Heart right ventricle (tissue), 16 donors: ENCODE results near the gene NOM1. TPM values are rescaled to one million over a fixed set of nuclear protein-coding genes. Genes with fewer than 3 reads are reported as not detected.
"Not testable (repeated sequence)": the region's sequence is repeated elsewhere in the genome, so short reads cannot be mapped to it uniquely, and the experiment has no call there.

ENCODE experiments used
- ATAC-seq, 8 donors: fragments of 200-7000 bp; cut with Tn5 transposase; one replicate each; pipeline ENCODE4 v1.9.1; 2020; ENCODE audit warnings: mild to moderate bottlenecking in 8 of 8, moderate library complexity in 8 of 8, moderate number of reproducible peaks in 1 of 8
- DNase-seq, 2 donors: peaks; one replicate each; pipeline ENCODE4 v3.0.0-alpha.2; 2020
- H3K27ac ChIP-seq, 10 donors: fragments of 200-600 bp; sonication (generic) in 2 of 10; one replicate each; pipeline versions ENCODE4 v1.5.0 to v1.8.0; 2020 to 2022; ENCODE audit warnings: mild to moderate bottlenecking in 3 of 10
- H3K27me3 ChIP-seq, 7 donors: fragments of 200-600 bp; one replicate each; pipeline ENCODE4 v1.8.0; 2021 to 2022; ENCODE audit warnings: mild to moderate bottlenecking in 2 of 7
- H3K36me3 ChIP-seq, 9 donors: fragments of 200-600 bp; sonication (generic) in 1 of 9; one replicate each; pipeline versions ENCODE4 v1.5.0 to v1.8.0; 2020 to 2022; ENCODE audit warnings: mild to moderate bottlenecking in 2 of 9
- H3K4me1 ChIP-seq, 9 donors: fragments of 200-600 bp; sonication (generic) in 1 of 9; one replicate each; pipeline versions ENCODE4 v1.5.0 to v1.8.0; 2020 to 2022; ENCODE audit warnings: mild to moderate bottlenecking in 4 of 9
- H3K4me3 ChIP-seq, 10 donors: fragments of 200-600 bp; sonication (generic) in 2 of 10; one replicate each; pipeline versions ENCODE4 v1.5.0 to v1.8.0; 2020 to 2022; ENCODE audit warnings: mild to moderate bottlenecking in 7 of 10, moderate library complexity in 2 of 10
- H3K9me3 ChIP-seq, 11 donors: fragments of 200-600 bp in 10 of 11; sonication (generic) in 2 of 11; one replicate each; pipeline versions ENCODE4 v1.5.0 to v1.8.0; 2013 to 2022; ENCODE audit warnings: mild to moderate bottlenecking in 2 of 11, control low read depth in 1 of 11, moderate library complexity in 1 of 11
- WGBS, 2 donors: extraction: QIAGEN DNeasy Blood & Tissue Kit; methylation state at CpG; one replicate each; pipeline ENCODE4 v1.1.7; 2013; ENCODE audit warnings: inconsistent platforms in 1 of 2; 5-methylcytosine and 5-hydroxymethylcytosine counted together
- intact Hi-C, 10 donors: fragments of 100-400 bp; cut with DNase I; formaldehyde crosslinking; loops; one replicate each; pipeline versions ENCODE4 v1.11.1 to v1.14.2; 2022
- polyA plus RNA-seq, 2 donors: library from polyadenylated mRNA; stranded (reverse); fragments of 200-250 nt; gene quantifications; one replicate each; pipeline ENCODE4 v1.2.3, GENCODE V29; 2013
- total RNA-seq, 10 donors: library from RNA; stranded (reverse); fragmentation: NEBNext Ultra II Directional in 3 of 10; extraction: Animal tissue kit (Norgen Biotek cat#: 25700) in 3 of 10; gene quantifications; one replicate each; pipeline versions ENCODE4 v1.2.1 to v1.2.4, GENCODE V29; 2021 to 2023
- TF ChIP-seq, protein P1 (sequence below), 9 donors: fragments of 200-600 bp; sonication (generic) in 2 of 9; IDR thresholded peaks; one replicate each; pipeline versions ENCODE4 v1.5.0 to v1.8.0; 2021 to 2022; ENCODE audit warnings: antibody characterized with exemption in 9 of 9, mild to moderate bottlenecking in 5 of 9, moderate library complexity in 1 of 9
- donor health status: Arrhythmogenic right ventricular cardiomyopathy.
- donor health status: ischemic (EF 13 %, LVEDD 7.1; RV severe dilation, severe dysfunction).
- donor health status: healthy with polysubstance abuse.
- donor health status: DM: no; HTN: yes; CAD: no.
- donor health status: DM: no; HTN: no; CAD: no.
- donor health status: ischemic (EF 25% LVEDD 6.9; RV normal size, moderate dysfunction).
- donor health status: ischemic (EF 25% LVEDD 5.7; RV mildly dilated, moderate dysfunction).
- donor health status: healthy.
- donor health status: DM: yes; HTN: yes; CAD: no.
- donor health status: Ischemic cardiomyopathy.
- donor health status: ischemic (EF 35%, LVEDD 5.7; RV mildly dilated, moderate dysfunction).
- donor health status: nonischemic (EF 11% LVEDD 7.7; RV severe dilation, severe dysfunction).
- donor health status: DM: yes; HTN: yes; CAD: no.
- donor health status: PGD.
- donor health status: ischemic (EF 29% LVEDD 5.4; RV normal size, mild dysfunction).
- donor health status: nonischemic (EF 23%, LVEDD 6.1; RV moderate dilation, normal function).

The NOM1 gene
- total and polyA plus RNA-seq, 12 donors: 4.2 to 13.6 (median 8.3) TPM

DNA sequence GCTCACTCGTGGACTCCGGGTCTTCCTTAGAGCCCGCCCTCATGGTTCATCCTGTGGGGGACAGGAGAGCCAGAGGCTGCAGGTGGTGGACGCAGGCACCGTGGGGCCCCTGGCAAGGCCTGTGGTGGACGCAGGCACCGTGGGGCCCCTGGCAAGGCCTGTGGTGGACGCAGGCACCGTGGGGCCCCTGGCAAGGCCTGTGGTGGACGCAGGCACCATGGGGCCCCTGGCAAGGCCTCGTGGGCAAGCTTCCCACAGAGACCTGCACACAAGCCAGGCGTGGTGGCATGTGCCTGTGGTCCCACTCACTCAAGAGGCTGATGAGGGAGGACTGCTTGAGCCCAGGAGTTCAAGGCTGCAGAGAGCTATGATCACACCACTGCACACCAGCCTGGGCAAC, 23.7 kb upstream of the NOM1 start:
- WGBS, 2 donors: 89 to 91% methylated on average over 12 of the region's 12 CpGs
- intact Hi-C loops, H3K4me3 ChIP-seq, H3K36me3 ChIP-seq, H3K4me1 ChIP-seq, ATAC-seq, DNase-seq, H3K27ac ChIP-seq, H3K9me3 ChIP-seq: not testable (repeated sequence)
- H3K27me3 ChIP-seq: peaks cover 0 to 10% (median 0%) of the 10 kb centered on the region in 7 donors

- TF ChIP-seq, protein P1, sequence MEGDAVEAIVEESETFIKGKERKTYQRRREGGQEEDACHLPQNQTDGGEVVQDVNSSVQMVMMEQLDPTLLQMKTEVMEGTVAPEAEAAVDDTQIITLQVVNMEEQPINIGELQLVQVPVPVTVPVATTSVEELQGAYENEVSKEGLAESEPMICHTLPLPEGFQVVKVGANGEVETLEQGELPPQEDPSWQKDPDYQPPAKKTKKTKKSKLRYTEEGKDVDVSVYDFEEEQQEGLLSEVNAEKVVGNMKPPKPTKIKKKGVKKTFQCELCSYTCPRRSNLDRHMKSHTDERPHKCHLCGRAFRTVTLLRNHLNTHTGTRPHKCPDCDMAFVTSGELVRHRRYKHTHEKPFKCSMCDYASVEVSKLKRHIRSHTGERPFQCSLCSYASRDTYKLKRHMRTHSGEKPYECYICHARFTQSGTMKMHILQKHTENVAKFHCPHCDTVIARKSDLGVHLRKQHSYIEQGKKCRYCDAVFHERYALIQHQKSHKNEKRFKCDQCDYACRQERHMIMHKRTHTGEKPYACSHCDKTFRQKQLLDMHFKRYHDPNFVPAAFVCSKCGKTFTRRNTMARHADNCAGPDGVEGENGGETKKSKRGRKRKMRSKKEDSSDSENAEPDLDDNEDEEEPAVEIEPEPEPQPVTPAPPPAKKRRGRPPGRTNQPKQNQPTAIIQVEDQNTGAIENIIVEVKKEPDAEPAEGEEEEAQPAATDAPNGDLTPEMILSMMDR (IDR thresholded peaks at IDR 0.05): no peak
- Histone ChIP-seq H3K4me1 (no peaks in the 10 kb centered on the region), H3K4me3 (no peak overlapping the region), H3K9me3 (no peaks in the 10 kb centered on the region), H3K36me3 (no peaks in the 10 kb centered on the region), H3K27me3 (peaks cover 0 to 10% (median 0%) of the 10 kb centered on the region in 7 donors), H3K27ac (no peak overlapping the region)
- DNase-seq: no peak
- ATAC-seq: no peak
- 71 to 75% methylated on average over 17 of the region's 17 CpGs for WGBS, 2 donors
- intact Hi-C loops: no loop called here
Observed at GRCh38 chr7:156927571-156928405, 21.7 kb upstream of the NOM1 start.

DNA sequence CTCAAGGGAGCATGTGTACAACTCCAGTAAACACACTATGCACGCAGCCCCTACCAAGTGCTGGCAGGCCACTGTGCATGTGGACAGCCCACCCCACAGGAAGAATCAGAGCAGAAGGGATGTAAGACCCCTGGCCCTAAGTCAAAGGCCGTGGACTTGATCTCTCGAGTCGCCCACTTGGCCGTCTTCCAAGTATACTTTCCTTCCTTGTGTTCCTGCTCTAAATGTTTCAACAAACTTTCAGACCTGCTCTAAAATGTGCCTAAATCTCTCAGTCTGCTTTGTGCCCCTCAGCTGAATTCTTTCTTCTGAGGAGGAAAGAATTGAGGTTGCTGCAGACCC, 21.1 kb upstream of the NOM1 start:
- DNase-seq (no peak), ATAC-seq (no peak)
- no peaks in the 10 kb centered on the region for H3K4me1 ChIP-seq
- WGBS, 2 donors: 44 to 54% methylated on average over 5 of the region's 5 CpGs
- H3K36me3 ChIP-seq: no peaks in the 10 kb centered on the region
- H3K27me3 ChIP-seq: peaks cover 0 to 10% (median 0%) of the 10 kb centered on the region in 7 donors
- H3K27ac ChIP-seq: no peak overlapping the region
- intact Hi-C loops: no loop called here
- no peak overlapping the region for H3K4me3 ChIP-seq
- TF ChIP-seq, protein P1 (IDR thresholded peaks at IDR 0.05): no peak
- H3K9me3 ChIP-seq: no peaks in the 10 kb centered on the region

GRCh38 chr7:156929789-156930539, 19.5 kb upstream of the NOM1 start:
- Histone ChIP-seq H3K27ac (no peak overlapping the region), H3K36me3 (no peaks in the 10 kb centered on the region), H3K4me3 (no peak overlapping the region), H3K4me1 (no peaks in the 10 kb centered on the region), H3K9me3 (no peaks in the 10 kb centered on the region), H3K27me3 (peaks cover 0 to 10% (median 0%) of the 10 kb centered on the region in 7 donors)
- TF ChIP-seq, protein P1 (IDR thresholded peaks at IDR 0.05): no peak
- ATAC-seq (no peak), DNase-seq (no peak)
- 71 to 72% methylated on average over 16 of the region's 16 CpGs for WGBS, 2 donors
- intact Hi-C loops: no loop called here
